K562 (cell line): Measurements from ENCODE around the gene LPCAT1. TPM values are rescaled to one million over a fixed set of nuclear protein-coding genes. Genes with fewer than 3 reads are reported as not detected.

Source experiments
- ATAC-seq: fragments of 200-7000 bp; cut with Tn5 transposase; 3 replicates; pipeline ENCODE4 v1.9.1; 2020; ENCODE audit warnings: moderate library complexity
- BruUV-seq: library from RNA; stranded (reverse); fragments of 400-500 nt; replicated peaks from 2 replicates; lab custom pipeline; 2021; lab: Mats Ljungman, UMichigan
- CTCF ChIA-PET: fragments of 300-600 bp; formaldehyde crosslinking; extraction: SDS; loops from one replicate; lab custom pipeline; 2021; ENCODE audit warnings: low intra/inter-chr PET ratio; lab: Yijun Ruan, JAX
- POLR2A ChIA-PET: fragments of 300-600, 350-650 bp; sonication (Branson Sonifier 250); formaldehyde crosslinking; extraction: SDS; loops from one replicate; lab custom pipeline; 2021; ENCODE audit warnings: antibody characterized with exemption, inconsistent platforms; lab: Yijun Ruan, JAX
- DNase-seq, 4 experiments: peaks; one replicate each; pipeline versions ENCODE4 v3.0.0 to v3.0.0-alpha.2; 2011 to 2018; ENCODE audit warnings: low spot score in 3 of 4, mixed read lengths in 3 of 4; ENCODE audit errors: extremely low read depth in 1 of 4
- FAIRE-seq: peaks from 2 replicates; lab custom pipeline; 2011; peaks lifted over from hg19 to GRCh38; lab: Jason Lieb, UNC
- H2AFZ ChIP-seq: 2 replicates; pipeline ENCODE4 v1.6.0; 2011; ENCODE audit warnings: low read depth, low read length, control low read depth, inconsistent platforms
- H3K27ac ChIP-seq: fragments of 200-600 bp; 3 replicates; pipeline ENCODE4 v1.8.0; 2011; ENCODE audit warnings: low read depth, mild to moderate bottlenecking, control low read depth, inconsistent platforms, low read length, moderate library complexity, mixed read lengths; ENCODE audit errors: extremely low read depth
- H3K27me3 ChIP-seq, 2 experiments: fragments of 300-600 bp in 1 of 2; 2 replicates in 1 of 2; 3 replicates in 1 of 2; pipeline versions ENCODE4 v1.6.0 to v1.8.0; 2011; ENCODE audit warnings: inconsistent platforms in 2 of 2, low read length in 2 of 2, mild to moderate bottlenecking in 1 of 2, mixed read lengths in 1 of 2, moderate library complexity in 1 of 2; ENCODE audit not compliant: control insufficient read depth in 2 of 2, insufficient read depth in 2 of 2
- H3K36me3 ChIP-seq: fragments of 300-600 bp; 3 replicates; pipeline ENCODE4 v1.8.0; 2011; ENCODE audit warnings: mild to moderate bottlenecking, low read length, inconsistent platforms; ENCODE audit not compliant: control insufficient read depth, insufficient read depth
- H3K4me1 ChIP-seq, 2 experiments: fragments of 200-600 bp in 1 of 2; replicated peaks in 1 of 2; 2 replicates in 1 of 2; 3 replicates in 1 of 2; pipeline versions ENCODE4 v1.5.1 to v1.8.0; 2011; ENCODE audit warnings: inconsistent platforms in 2 of 2, low read length in 2 of 2, mild to moderate bottlenecking in 1 of 2, mixed read lengths in 1 of 2, moderate library complexity in 1 of 2; ENCODE audit not compliant: control insufficient read depth in 2 of 2, insufficient read depth in 2 of 2
- H3K4me2 ChIP-seq: 2 replicates; pipeline ENCODE4 v1.6.1; 2011; ENCODE audit warnings: low read length, control low read depth, inconsistent platforms, mixed read lengths; ENCODE audit not compliant: insufficient read depth
- H3K4me3 ChIP-seq: fragments of 200-600 bp; sonication (generic), shearing (Covaris generic); 2 replicates; pipeline ENCODE4 v1.5.1; 2016; ENCODE audit warnings: control low read depth, inconsistent platforms
- H3K79me2 ChIP-seq: fragments of 200-600 bp; 3 replicates; pipeline ENCODE4 v1.8.0; 2011; ENCODE audit warnings: low read length, inconsistent platforms; ENCODE audit not compliant: control insufficient read depth, insufficient read depth
- H3K9ac ChIP-seq, 2 experiments: 2 replicates each; pipeline versions ENCODE4 v1.6.0 to v1.6.1; 2011; ENCODE audit warnings: low read depth in 2 of 2, low read length in 2 of 2, control low read depth in 1 of 2, inconsistent platforms in 1 of 2, mild to moderate bottlenecking in 1 of 2, mixed read lengths in 1 of 2; ENCODE audit not compliant: insufficient read depth in 1 of 2
- H3K9me1 ChIP-seq: one replicate; pipeline ENCODE4 v1.6.0; 2011; ENCODE audit warnings: inconsistent platforms, mild to moderate bottlenecking, low read length, moderate library complexity; ENCODE audit not compliant: control insufficient read depth, insufficient read depth
- H3K9me3 ChIP-seq: replicated peaks from 2 replicates; pipeline ENCODE4 v1.5.1; 2011; ENCODE audit warnings: low read depth, low read length, inconsistent platforms; ENCODE audit not compliant: control insufficient read depth, insufficient read depth
- H4K20me1 ChIP-seq: replicated peaks from 2 replicates; pipeline ENCODE4 v1.6.1; 2011; ENCODE audit warnings: low read length, inconsistent platforms, mixed read lengths; ENCODE audit not compliant: control insufficient read depth, insufficient read depth
- OTX1 ChIP-seq: fragments of 450-650 bp; formaldehyde crosslinking; IDR thresholded peaks from 2 replicates; pipeline ENCODE4 v1.4.0; 2022; ENCODE audit warnings: mild to moderate bottlenecking
- POLR3G ChIP-seq: IDR thresholded peaks from 2 replicates; pipeline ENCODE4 v1.6.1; 2011; ENCODE audit not compliant: insufficient read length, insufficient replicate concordance; ENCODE audit errors: extremely low read depth
- RBM34 ChIP-seq: fragments of 200-400 bp; formaldehyde crosslinking; IDR thresholded peaks from 2 replicates; pipeline ENCODE4 v1.6.1; 2018; ENCODE audit warnings: low read length, borderline replicate concordance; ENCODE audit not compliant: insufficient read depth
- RFX5 ChIP-seq: IDR thresholded peaks from 2 replicates; pipeline ENCODE4 v1.6.1; 2011; ENCODE audit warnings: low read depth, mild to moderate bottlenecking, improper control_type of control experiment, low read length
- STAT6 ChIP-seq: sonication (generic); formaldehyde crosslinking; IDR thresholded peaks from 2 replicates; pipeline ENCODE4 v1.8.1; 2023; ENCODE audit warnings: mild to moderate bottlenecking, missing genetic modification reagents
- ZNF239 ChIP-seq: fragments of 250-450 bp; sonication (Bioruptor Pico); IDR thresholded peaks from 2 replicates; pipeline ENCODE4 v1.4.0; 2020; ENCODE audit warnings: mild to moderate bottlenecking
- WGBS: fragments of 100-300 bp; shearing (Covaris generic); methylation state at CpG from one replicate; pipeline ENCODE4 v1.1.6; 2016; ENCODE audit warnings: low coverage, mixed read lengths; ENCODE audit not compliant: insufficient coverage; ENCODE audit errors: missing lambda C conversion rate; 5-methylcytosine and 5-hydroxymethylcytosine counted together
- in situ Hi-C: fragments of 300-500 bp; cut with MboI; formaldehyde crosslinking; loops from 4 replicates; pipeline ENCODE4 v1.15.0; 2018; ENCODE audit warnings: inconsistent platforms, mixed read lengths
- intact Hi-C: fragments of 100-400 bp; cut with micrococcal nuclease; formaldehyde crosslinking; loops from 2 replicates; pipeline ENCODE4 v1.14.2; 2022
- polyA plus RNA-seq, 8 experiments: library from polyadenylated mRNA; depleted of rRNA in 4 of 8; stranded (reverse) in 5 of 8; unstranded in 3 of 8; fragments of >200 nt; fragmentation: Nextera tagmentation in 2 of 8; fragmentation: Illumina TruSeq in 1 of 8; extraction: Ambion mirVana in 2 of 8; extraction: Trizol in 1 of 8; gene quantifications; 2 replicates each; pipeline versions ENCODE4 v1.2.1 to v1.2.3, GENCODE V29; 2011 to 2014; ENCODE audit warnings: inconsistent platforms in 1 of 8, missing spikeins in 1 of 8
- total RNA-seq, 7 experiments: library from RNA; depleted of rRNA in 6 of 7; stranded (reverse); fragments of >200 nt in 6 of 7; fragmentation: Illumina TruSeq in 2 of 7; extraction: Trizol in 2 of 7; gene quantifications; 2 replicates each; pipeline versions ENCODE4 v1.2.1 to v1.2.3, GENCODE V29; 2011 to 2021; ENCODE audit warnings: low replicate concordance in 1 of 7

LPCAT1 gene
- total and polyA plus RNA-seq, 9 of the 15 experiments (the other 6 are each of a cell fraction or from before 2014, with no cell fraction given): 0.14 to 18.4 (median 13.9) TPM

GRCh38 chr5:1538276-1538675 lies 14.5 kb upstream of the LPCAT1 start:
- ChIA-PET CTCF (interaction anchor here (0.6 kb wide), 1 partner anchor 1088 kb away, joined by 3 read pairs; no protein-coding TSS in a partner anchor), POLR2A (interaction anchor here (0.7 kb wide), 1 partner anchor 11 kb away, joined by 3 read pairs; no protein-coding TSS in a partner anchor)
- intact Hi-C loops: no loop called here
- 7% methylated on average over 13 of the region's 14 CpGs for WGBS
- peaks cover 4% of the 10 kb centered on the region for H3K9me3 ChIP-seq
- TF ChIP-seq RBM34 (no peak), RFX5 (no peak), STAT6 (CRISPR knock-in tag) (no peak), POLR3G (no peak), ZNF239 (CRISPR knock-in tag) (no peak), OTX1 (no peak)
- in situ Hi-C loops: no loop called here
- DNase-seq (no peak), ATAC-seq (no peak), FAIRE-seq (no peak)
- peaks cover 26 to 29% of the 10 kb centered on the region in 2 experiments for H3K27me3 ChIP-seq
- no peaks in the 10 kb centered on the region for H3K79me2 ChIP-seq
- H4K20me1 ChIP-seq: no peaks in the 10 kb centered on the region
- no peaks in the 10 kb centered on the region; a peak in 1 of 5 replicates for H3K4me1 ChIP-seq
- no TSS peak for BruUV-seq
- H3K9me1 ChIP-seq: no peaks in the 10 kb centered on the region
- no peaks in the 10 kb centered on the region for H3K36me3 ChIP-seq
- no peak overlapping the region for H3K27ac ChIP-seq
- no peak overlapping the region for H3K4me2 ChIP-seq
- H2AFZ ChIP-seq: no peak overlapping the region
- H3K4me3 ChIP-seq: no peak overlapping the region
- H3K9ac ChIP-seq: no peak overlapping the region
